GM12891 (cell line): Measurements from ENCODE around the gene CBX7.

ENCODE experiments used
- DNase-seq: peaks from one replicate; pipeline ENCODE4 v3.0.0; 2011; ENCODE audit warnings: low spot score; ENCODE audit not compliant: insufficient read length
- FAIRE-seq: peaks from 2 replicates; lab custom pipeline; 2011; peaks lifted over from hg19 to GRCh38; lab: Jason Lieb, UNC
- PAX5 ChIP-seq: IDR thresholded peaks from 2 replicates; pipeline ENCODE4 v1.6.1; 2011; ENCODE audit warnings: low read length, moderate library complexity, mild to moderate bottlenecking; ENCODE audit not compliant: insufficient read depth, severe bottlenecking
- POLR2A ChIP-seq: IDR thresholded peaks from 2 replicates; pipeline ENCODE4 v1.6.1; 2011; ENCODE audit warnings: low read depth, low read length, control low read depth
- POLR2AphosphoS5 ChIP-seq: IDR thresholded peaks from 2 replicates; pipeline ENCODE4 v1.6.1; 2011; ENCODE audit warnings: low read depth, low read length, control low read depth
- POU2F2 ChIP-seq: IDR thresholded peaks from 2 replicates; pipeline ENCODE4 v1.6.1; 2011; ENCODE audit warnings: low read depth, mild to moderate bottlenecking, control low read depth, low read length, moderate library complexity
- SPI1 ChIP-seq: IDR thresholded peaks from 2 replicates; pipeline ENCODE4 v1.6.1; 2011; ENCODE audit warnings: low read depth, low read length, control low read depth
- TAF1 ChIP-seq: IDR thresholded peaks from 2 replicates; pipeline ENCODE4 v1.6.1; 2011; ENCODE audit warnings: low read depth, low read length, control low read depth

Gene CBX7

GRCh38 chr22:39083212-39084165 is 69.0 kb downstream of the CBX7 start:
- FAIRE-seq = no peak
- no peak for TF ChIP-seq SPI1
- no peak for TF ChIP-seq POU2F2
- no peak for TF ChIP-seq TAF1
- TF ChIP-seq POLR2AphosphoS5 = no peak
- no peak for TF ChIP-seq PAX5
- TF ChIP-seq POLR2A = no peak
- no peak for DNase-seq

GRCh38 chr22:39081598-39081997 is 70.9 kb downstream of the CBX7 start:
- TF ChIP-seq SPI1 (no peak), POLR2AphosphoS5 (no peak), POLR2A (no peak), POU2F2 (no peak), TAF1 (no peak), PAX5 (no peak)
- no peak for DNase-seq
- FAIRE-seq = no peak

GRCh38 chr22:39081016-39081415 is 71.5 kb downstream of the CBX7 start:
- no peak for DNase-seq
- no peak for FAIRE-seq
- TF ChIP-seq POLR2A (no peak), POLR2AphosphoS5 (no peak), POU2F2 (no peak), SPI1 (no peak), TAF1 (no peak), PAX5 (no peak)
